ENCODE data around the gene BPIFA3.

Gene BPIFA3

GRCh38 chr20:33267701-33268100 is 50.5 kb downstream of the BPIFA3 start:
- DNase-seq = no peak

- no peak for DNase-seq
These were observed 55.2 kb downstream of the BPIFA3 start for GRCh38 chr20:33272155-33272873.

DNA sequence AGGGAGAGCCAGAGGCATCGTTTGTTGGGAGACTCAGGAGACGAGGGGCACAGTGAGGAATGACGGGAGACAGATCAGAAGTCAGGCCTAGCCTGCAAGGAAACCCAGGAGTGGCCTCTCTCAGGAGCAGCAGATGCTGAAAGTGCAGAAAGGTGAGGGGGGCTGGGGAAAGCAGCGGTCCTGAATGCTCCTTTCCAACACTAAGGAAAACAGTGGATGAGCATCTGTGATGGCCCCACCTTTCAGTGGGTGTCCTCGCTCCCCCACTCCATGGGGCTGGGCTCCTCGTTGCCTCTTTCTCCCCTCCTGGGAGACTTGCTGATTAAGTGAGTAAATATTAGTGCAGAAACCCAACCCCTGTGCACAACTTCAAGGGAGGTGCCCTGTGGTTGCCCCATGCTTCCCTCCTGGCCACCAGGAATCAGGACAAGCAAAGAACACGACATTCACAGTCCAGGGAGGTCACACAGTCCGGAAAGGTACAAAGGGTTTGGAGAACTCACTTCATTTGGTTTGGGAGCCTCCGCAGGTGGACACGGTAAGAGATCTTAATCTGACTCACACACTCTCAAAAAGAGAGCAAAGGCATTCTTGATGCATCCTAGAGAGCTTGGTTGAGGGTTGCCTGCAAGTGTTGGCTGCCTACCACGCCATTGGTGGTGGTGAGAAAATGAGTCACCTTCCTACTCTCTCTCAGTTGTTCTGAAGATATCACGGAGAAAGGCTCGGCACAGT is 56.1 kb downstream of the BPIFA3 start:
- no peak for DNase-seq

DNA sequence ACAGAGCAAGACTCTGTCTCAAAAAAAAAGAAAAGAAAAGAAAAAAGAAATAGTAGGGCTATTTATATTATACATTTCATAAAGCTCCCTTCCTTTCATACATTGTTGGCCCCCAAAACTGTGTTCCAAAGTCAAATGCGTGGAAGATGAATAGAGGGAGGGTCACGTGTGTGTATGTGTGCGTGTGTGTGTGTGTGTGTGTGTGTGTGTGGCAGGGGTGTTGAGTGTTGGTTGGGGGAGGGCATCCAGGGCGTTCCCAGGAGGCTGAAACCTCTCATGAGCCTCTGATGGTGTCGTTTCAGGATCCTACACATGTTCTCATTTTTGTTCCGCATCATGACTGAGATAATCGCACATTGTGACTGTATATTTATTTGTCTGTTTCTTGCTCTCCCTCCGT is 58.1 kb downstream of the BPIFA3 start:
- no peak for DNase-seq

- DNase-seq = no peak
These were observed 58.7 kb downstream of the BPIFA3 start for GRCh38 chr20:33275871-33276270.

DNA sequence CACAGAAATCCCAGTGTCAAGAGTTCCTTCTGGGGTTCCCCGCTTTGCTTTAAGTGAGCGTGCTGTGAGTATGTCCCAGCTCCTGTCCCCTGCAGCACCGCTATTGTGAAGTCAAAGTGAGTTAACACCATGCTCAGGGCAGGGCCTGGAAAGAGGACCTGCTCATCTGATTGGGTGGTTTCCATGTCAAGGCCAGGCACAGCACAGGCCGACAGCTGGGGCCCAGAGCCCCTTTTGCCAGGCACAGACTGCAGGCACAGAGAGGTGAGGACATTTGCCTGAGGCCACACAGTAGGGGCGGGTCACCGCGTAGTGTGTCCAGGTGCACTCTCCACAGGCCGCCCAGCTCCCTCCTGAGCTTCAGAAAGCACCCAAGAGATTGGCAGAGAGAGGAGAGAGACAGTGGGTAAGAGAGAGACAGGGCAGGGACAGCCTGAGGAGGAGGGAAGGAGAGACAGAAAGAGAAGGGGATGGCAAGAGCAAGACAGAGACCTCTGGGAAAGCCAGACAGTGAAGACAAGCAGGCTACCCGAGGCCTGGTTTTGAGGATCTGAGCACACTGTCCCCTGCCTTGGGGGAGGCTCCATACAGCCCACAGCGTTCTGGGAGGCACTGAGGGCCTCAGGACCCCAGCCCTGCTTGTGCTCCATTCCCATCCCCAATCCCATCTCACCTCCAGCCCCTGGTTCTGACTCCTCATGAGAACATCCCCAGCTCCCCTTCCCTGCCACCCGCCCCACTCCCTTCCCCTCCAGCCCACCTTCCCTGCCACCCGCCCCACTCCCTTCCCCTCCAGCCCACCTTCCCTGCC is 59.4 kb downstream of the BPIFA3 start:
- DNase-seq = no peak

All from effector CD8-positive, alpha-beta T cell (primary cell).